Liver (tissue), 9 donors: Measurements from ENCODE around the gene UROC1. TPM values are rescaled to one million over a fixed set of nuclear protein-coding genes. Genes with fewer than 3 reads are reported as not detected.
A peak's percentile ranks its signal among the peaks of the same experiment; 100 is the strongest.

Experiments
- DNase-seq: peaks from one replicate; pipeline ENCODE4 v3.0.0-alpha.2; 2017; ENCODE audit warnings: low spot score
- H3K27ac ChIP-seq, 2 donors: one replicate each; pipeline ENCODE4 v1.7.0; 2013; ENCODE audit warnings: inconsistent platforms in 2 of 2, low read length in 2 of 2, control low read depth in 1 of 2, low read depth in 1 of 2, mild to moderate bottlenecking in 1 of 2
- H3K27me3 ChIP-seq, 4 donors: one replicate each; pipeline versions ENCODE4 v1.6.1 to v1.7.0; 2013; ENCODE audit warnings: low read length in 3 of 4, inconsistent platforms in 1 of 4, mild to moderate bottlenecking in 1 of 4, moderate library complexity in 1 of 4; ENCODE audit not compliant: control insufficient read depth in 4 of 4, insufficient read depth in 4 of 4
- H3K36me3 ChIP-seq, 4 donors: one replicate each; pipeline versions ENCODE4 v1.6.1 to v1.7.0; 2013; ENCODE audit warnings: low read length in 3 of 4, mild to moderate bottlenecking in 3 of 4, low read depth in 1 of 4, moderate library complexity in 1 of 4; ENCODE audit not compliant: control insufficient read depth in 4 of 4, insufficient read depth in 3 of 4
- H3K4me1 ChIP-seq, 4 donors: one replicate each; pipeline versions ENCODE4 v1.6.1 to v1.7.0; 2013; ENCODE audit warnings: low read length in 3 of 4, mild to moderate bottlenecking in 3 of 4, moderate library complexity in 1 of 4; ENCODE audit not compliant: control insufficient read depth in 4 of 4, insufficient read depth in 4 of 4
- H3K4me3 ChIP-seq, 3 donors: one replicate each; pipeline versions ENCODE4 v1.6.1 to v1.7.0; 2013; ENCODE audit warnings: low read length in 3 of 3, control low read depth in 1 of 3, low read depth in 1 of 3, mild to moderate bottlenecking in 1 of 3
- H3K9ac ChIP-seq, 2 donors: one replicate each; pipeline ENCODE4 v1.7.0; 2013; ENCODE audit warnings: low read length in 2 of 2, mild to moderate bottlenecking in 2 of 2, moderate library complexity in 2 of 2, control low read depth in 1 of 2, low read depth in 1 of 2
- H3K9me3 ChIP-seq, 4 donors: one replicate each; pipeline versions ENCODE4 v1.6.1 to v1.7.0; 2013; ENCODE audit warnings: low read length in 3 of 4; ENCODE audit not compliant: control insufficient read depth in 4 of 4
- ATF3 ChIP-seq: IDR thresholded peaks from 2 replicates; pipeline ENCODE4 v1.6.1; 2016; ENCODE audit warnings: antibody characterized with exemption
- CTCF ChIP-seq: fragments of 150-350 bp; IDR thresholded peaks from 2 replicates; pipeline ENCODE4 v1.5.1; 2017; ENCODE audit warnings: improper control_type of control experiment, low read depth, low read length; ENCODE audit not compliant: missing input control
- EGR1 ChIP-seq, 2 donors: IDR thresholded peaks; 2 replicates each; pipeline ENCODE4 v1.6.1; 2016 to 2018; ENCODE audit warnings: antibody characterized with exemption in 2 of 2, low read depth in 2 of 2
- FOXA1 ChIP-seq: IDR thresholded peaks from 2 replicates; pipeline ENCODE4 v1.6.1; 2016; ENCODE audit warnings: antibody characterized with exemption
- GABPA ChIP-seq, 2 donors: IDR thresholded peaks in 1 of 2; conservative IDR thresholded peaks in 1 of 2; 2 replicates each; pipeline ENCODE4 v1.6.1; 2016; ENCODE audit warnings: antibody characterized with exemption in 2 of 2, mild to moderate bottlenecking in 1 of 2, moderate library complexity in 1 of 2
- HNF4A ChIP-seq, 2 donors: conservative IDR thresholded peaks; 2 replicates each; pipeline ENCODE4 v1.6.1; 2016; ENCODE audit warnings: antibody characterized with exemption in 2 of 2, mild to moderate bottlenecking in 2 of 2
- HNF4G ChIP-seq: IDR thresholded peaks from 2 replicates; pipeline ENCODE4 v1.6.1; 2016; ENCODE audit warnings: antibody characterized with exemption
- JUND ChIP-seq, 2 donors: IDR thresholded peaks; 2 replicates each; pipeline ENCODE4 v1.6.1; 2016; ENCODE audit warnings: antibody characterized with exemption in 2 of 2
- NR2F2 ChIP-seq: IDR thresholded peaks from 2 replicates; pipeline ENCODE4 v1.6.1; 2016; ENCODE audit warnings: antibody characterized with exemption
- RAD21 ChIP-seq, 2 donors: IDR thresholded peaks; 2 replicates each; pipeline ENCODE4 v1.6.1; 2016; ENCODE audit warnings: antibody characterized with exemption in 2 of 2, mild to moderate bottlenecking in 2 of 2
- RXRA ChIP-seq, 2 donors: IDR thresholded peaks; 2 replicates each; pipeline ENCODE4 v1.6.1; 2017 to 2018; ENCODE audit warnings: antibody characterized with exemption in 2 of 2, mild to moderate bottlenecking in 1 of 2
- SP1 ChIP-seq: IDR thresholded peaks from 2 replicates; pipeline ENCODE4 v1.6.1; 2018; ENCODE audit warnings: antibody characterized with exemption, mild to moderate bottlenecking
- TAF1 ChIP-seq: conservative IDR thresholded peaks from 2 replicates; pipeline ENCODE4 v1.6.1; 2016; ENCODE audit warnings: antibody characterized with exemption, mild to moderate bottlenecking
- ZBTB33 ChIP-seq: IDR thresholded peaks from 2 replicates; pipeline ENCODE4 v1.6.1; 2016; ENCODE audit warnings: antibody characterized with exemption
- WGBS: extraction: QIAGEN DNeasy Blood & Tissue Kit; methylation state at CpG from one replicate; pipeline ENCODE4 v1.1.7; 2013; 5-methylcytosine and 5-hydroxymethylcytosine counted together
- polyA plus RNA-seq, 2 donors: library from polyadenylated mRNA; stranded (reverse) in 1 of 2; unstranded in 1 of 2; fragments of 200-250 nt in 1 of 2; fragments of >200 nt in 1 of 2; fragmentation: Nextera tagmentation in 1 of 2; extraction: Ambion mirVana in 1 of 2; gene quantifications; one replicate each; pipeline versions ENCODE4 v1.2.1 to v1.2.3, GENCODE V29; 2013 to 2015
- total RNA-seq, 2 donors: library from RNA; depleted of rRNA; stranded (reverse); fragments of >200 nt; gene quantifications; one replicate each; pipeline ENCODE4 v1.2.3, GENCODE V29; 2014
- TF ChIP-seq, protein P1 (sequence below): IDR thresholded peaks from 2 replicates; pipeline ENCODE4 v1.6.1; 2016; ENCODE audit warnings: antibody characterized with exemption
- donor health status: healthy.
- donor health status: healthy.
- donor health status: healthy.
- donor health status: healthy.
- donor health status: healthy.

Gene UROC1
- total and polyA plus RNA-seq, 4 donors, result 5.9 to 28.4 (median 18.2) TPM

- TF ChIP-seq JUND (IDR thresholded peaks at IDR 0.05), result no peak
- TF ChIP-seq ATF3, result no peak
- TF ChIP-seq CTCF, result no peak
- TF ChIP-seq GABPA (IDR thresholded peaks at IDR 0.05 in 1 of 2, conservative IDR thresholded peaks at IDR 0.05 in 1 of 2), result no peak
- TF ChIP-seq SP1, result no peak
- no peak for TF ChIP-seq NR2F2
- TF ChIP-seq RXRA (IDR thresholded peaks at IDR 0.05), result no peak
- no peak for TF ChIP-seq RAD21 (IDR thresholded peaks at IDR 0.05)
- TF ChIP-seq HNF4A (conservative IDR thresholded peaks at IDR 0.05), result no peak
- TF ChIP-seq HNF4G, result no peak
- TF ChIP-seq FOXA1, result no peak
Measured at GRCh38 chr3:126544596-126545281, 27.2 kb upstream of the UROC1 start.

DNA sequence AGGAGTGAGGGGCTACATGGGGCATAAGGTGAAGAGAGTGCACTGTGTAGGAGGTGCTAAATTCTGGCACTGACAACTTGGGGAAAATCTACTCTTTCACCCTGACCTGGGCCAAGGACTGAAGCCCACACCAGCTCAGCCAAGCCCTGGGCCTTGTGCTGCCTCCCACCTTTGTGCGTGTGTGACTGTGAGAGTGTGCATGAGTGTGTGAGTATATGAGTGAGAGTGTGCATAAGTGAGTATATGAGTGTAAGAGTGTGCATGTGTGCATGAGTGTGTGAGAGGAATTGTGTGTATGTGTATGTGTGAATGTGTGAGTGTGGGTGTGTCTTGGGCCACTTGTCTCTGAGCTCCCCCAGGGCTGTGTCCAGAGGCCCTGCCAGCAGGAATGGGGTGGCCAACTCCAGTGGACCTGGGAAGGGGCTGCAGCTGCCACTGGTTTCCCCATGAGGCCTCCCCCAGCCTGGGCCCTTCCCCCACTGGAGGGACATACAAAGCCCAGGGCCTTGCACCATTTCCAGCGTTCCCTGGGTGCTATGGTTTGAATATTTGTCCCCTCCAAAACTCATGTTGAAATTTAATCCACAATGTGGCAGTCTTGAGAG lies 26.0 kb upstream of the UROC1 start:
- no peak overlapping the region for H3K4me3 ChIP-seq
- peak; percentile 32 for DNase-seq
- peaks cover 0 to 10% (median 1%) of the 10 kb centered on the region in 4 donors for H3K4me1 ChIP-seq
- TF ChIP-seq EGR1 (IDR thresholded peaks at IDR 0.05; ENCODE audit: low read depth in 2 of 2) (no peak), CTCF (no peak), RXRA (IDR thresholded peaks at IDR 0.05) (no peak), ATF3 (no peak), ZBTB33 (no peak), HNF4A (conservative IDR thresholded peaks at IDR 0.05) (no peak), HNF4G (no peak), TAF1 (no peak)
- TF ChIP-seq, protein P1, sequence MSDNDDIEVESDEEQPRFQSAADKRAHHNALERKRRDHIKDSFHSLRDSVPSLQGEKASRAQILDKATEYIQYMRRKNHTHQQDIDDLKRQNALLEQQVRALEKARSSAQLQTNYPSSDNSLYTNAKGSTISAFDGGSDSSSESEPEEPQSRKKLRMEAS, result no peak
- WGBS, result 94% methylated on average over 2 of the region's 2 CpGs
- no peak overlapping the region for H3K9ac ChIP-seq
- no peak overlapping the region for H3K27ac ChIP-seq
- peaks cover 0 to 6% (median 0%) of the 10 kb centered on the region in 4 donors for H3K36me3 ChIP-seq
- no peaks in the 10 kb centered on the region for H3K27me3 ChIP-seq
- H3K9me3 ChIP-seq, result no peaks in the 10 kb centered on the region

More at GRCh38 chr3:126544596-126545281, 27.2 kb upstream of the UROC1 start:
- Histone ChIP-seq H3K9ac (no peak overlapping the region), H3K9me3 (no peaks in the 10 kb centered on the region), H3K27ac (no peak overlapping the region), H3K4me3 (no peak overlapping the region), H3K4me1 (peaks cover 0 to 8% (median 1%) of the 10 kb centered on the region in 4 donors), H3K36me3 (peaks cover 0 to 6% (median 0%) of the 10 kb centered on the region in 4 donors), H3K27me3 (no peaks in the 10 kb centered on the region)
- WGBS, result 80% methylated on average over 7 of the region's 7 CpGs
- no peak for DNase-seq
